Hepatocyte (in vitro differentiated cells): Measurements from ENCODE around the gene CDCA8. TPM values are rescaled to one million over a fixed set of nuclear protein-coding genes. Genes with fewer than 3 reads are reported as not detected.

Source experiments
- DNase-seq: peaks from one replicate; pipeline ENCODE4 v3.0.0-alpha.2; 2016; ENCODE audit warnings: low spot score
- H2AFZ ChIP-seq: fragments of 200-600 bp; sonication (generic); 2 replicates; pipeline ENCODE4 v1.6.0; 2016; ENCODE audit warnings: antibody characterized with exemption, mild to moderate bottlenecking
- H3K27ac ChIP-seq: fragments of 200-600 bp; sonication (generic); 2 replicates; pipeline ENCODE4 v1.5.1; 2016; ENCODE audit warnings: mild to moderate bottlenecking
- H3K27me3 ChIP-seq: fragments of 200-600 bp; sonication (generic); 2 replicates; pipeline ENCODE4 v1.6.1; 2016
- H3K36me3 ChIP-seq: fragments of 200-600 bp; sonication (generic); replicated peaks from 2 replicates; pipeline ENCODE4 v1.5.1; 2016; ENCODE audit warnings: low read depth; ENCODE audit not compliant: insufficient read depth
- H3K4me1 ChIP-seq: fragments of 200-600 bp; sonication (generic); 2 replicates; pipeline ENCODE4 v1.5.1; 2016; ENCODE audit warnings: mild to moderate bottlenecking, moderate library complexity; ENCODE audit not compliant: insufficient read depth
- H3K4me2 ChIP-seq: fragments of 200-600 bp; sonication (generic); 2 replicates; pipeline ENCODE4 v1.6.0; 2016
- H3K4me3 ChIP-seq: fragments of 200-600 bp; sonication (generic); 2 replicates; pipeline ENCODE4 v1.5.1; 2016; ENCODE audit warnings: mild to moderate bottlenecking
- H3K79me2 ChIP-seq: fragments of 200-600 bp; sonication (generic); 2 replicates; pipeline ENCODE4 v1.6.0; 2017; ENCODE audit warnings: mild to moderate bottlenecking
- H3K9me2 ChIP-seq: fragments of 200-600 bp; sonication (generic); replicated peaks from 2 replicates; pipeline ENCODE4 v1.6.0; 2017; ENCODE audit warnings: mild to moderate bottlenecking; ENCODE audit not compliant: insufficient read depth
- H3K9me3 ChIP-seq: fragments of 200-600 bp; sonication (generic); 2 replicates; pipeline ENCODE4 v1.5.1; 2016; ENCODE audit warnings: low read depth, mild to moderate bottlenecking
- H4K20me1 ChIP-seq: fragments of 200-600 bp; sonication (generic); 2 replicates; pipeline ENCODE4 v1.6.0; 2016; ENCODE audit warnings: mild to moderate bottlenecking; ENCODE audit not compliant: insufficient read depth, poor library complexity, severe bottlenecking
- EZH2 ChIP-seq: fragments of 200-600 bp; sonication (generic); IDR thresholded peaks from 2 replicates; pipeline ENCODE4 v1.6.1; 2016; ENCODE audit warnings: antibody characterized with exemption, mild to moderate bottlenecking, borderline replicate concordance
- EZH2phosphoT487 ChIP-seq: fragments of 200-600 bp; sonication (generic); IDR thresholded peaks from one replicate; pipeline ENCODE4 v1.6.1; 2018; ENCODE audit warnings: antibody characterized with exemption, mild to moderate bottlenecking, low read depth, moderate library complexity; ENCODE audit not compliant: unreplicated experiment, severe bottlenecking
- WGBS: methylation state at CpG from one replicate; pipeline ENCODE4 v1.1.6; 2016; ENCODE audit warnings: low lambda C conversion rate; ENCODE audit errors: missing lambda C conversion rate; 5-methylcytosine and 5-hydroxymethylcytosine counted together
- polyA plus RNA-seq: library from polyadenylated mRNA; unstranded; fragments of >200 nt; fragmentation: Nextera tagmentation; extraction: Ambion mirVana; gene quantifications from 2 replicates; pipeline ENCODE4 v1.2.1, GENCODE V29; 2016
- total RNA-seq: library from RNA; depleted of rRNA; stranded (reverse); fragments of >200 nt; gene quantifications from 2 replicates; pipeline ENCODE4 v1.2.3, GENCODE V29; 2014
- TF ChIP-seq, protein P1 (sequence below): fragments of 200-600 bp; sonication (generic); IDR thresholded peaks from 2 replicates; pipeline ENCODE4 v1.5.1; 2016; ENCODE audit warnings: antibody characterized with exemption, mild to moderate bottlenecking; ENCODE audit not compliant: poor library complexity

CDCA8 gene
- total and polyA plus RNA-seq, 2 experiments from 2014 or later, result 4.3 to 5.4 TPM

DNA sequence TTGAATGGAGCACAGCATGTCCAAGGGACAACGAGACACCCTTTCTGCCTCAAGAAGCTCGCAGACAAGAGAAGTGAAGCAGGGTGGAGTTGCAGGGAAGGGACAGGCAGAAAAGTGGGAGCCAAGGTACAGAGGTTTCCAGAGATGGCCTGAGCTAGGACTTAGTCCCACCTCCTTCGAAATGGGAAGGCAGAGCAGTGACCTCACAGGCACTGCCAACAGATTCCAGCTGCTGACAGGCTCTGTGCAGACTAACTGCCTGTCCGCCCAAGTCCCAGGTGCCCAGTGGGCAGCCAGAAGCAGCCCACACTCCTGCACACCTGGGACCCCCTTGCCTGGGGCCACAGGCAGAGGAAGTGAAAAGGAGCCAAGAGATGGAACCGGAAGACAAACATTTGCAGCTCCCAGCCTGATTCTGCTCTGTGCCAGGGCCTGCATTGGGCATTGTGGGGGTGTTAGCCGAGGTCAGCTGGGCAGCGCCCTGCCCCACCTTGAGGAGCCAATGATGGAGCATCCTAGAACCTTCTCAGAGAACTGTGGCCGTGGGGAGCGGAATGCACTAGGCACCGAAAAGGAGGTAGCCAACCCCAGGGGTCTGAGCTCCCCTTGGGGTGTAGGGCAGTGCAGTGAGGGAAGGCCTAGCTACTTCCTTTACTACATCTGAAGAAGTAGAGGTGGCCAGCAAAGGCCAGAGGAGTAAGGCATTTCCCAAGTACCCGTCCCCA lies 30.1 kb upstream of the CDCA8 start:
- no peak for TF ChIP-seq EZH2
- TF ChIP-seq, protein P1, sequence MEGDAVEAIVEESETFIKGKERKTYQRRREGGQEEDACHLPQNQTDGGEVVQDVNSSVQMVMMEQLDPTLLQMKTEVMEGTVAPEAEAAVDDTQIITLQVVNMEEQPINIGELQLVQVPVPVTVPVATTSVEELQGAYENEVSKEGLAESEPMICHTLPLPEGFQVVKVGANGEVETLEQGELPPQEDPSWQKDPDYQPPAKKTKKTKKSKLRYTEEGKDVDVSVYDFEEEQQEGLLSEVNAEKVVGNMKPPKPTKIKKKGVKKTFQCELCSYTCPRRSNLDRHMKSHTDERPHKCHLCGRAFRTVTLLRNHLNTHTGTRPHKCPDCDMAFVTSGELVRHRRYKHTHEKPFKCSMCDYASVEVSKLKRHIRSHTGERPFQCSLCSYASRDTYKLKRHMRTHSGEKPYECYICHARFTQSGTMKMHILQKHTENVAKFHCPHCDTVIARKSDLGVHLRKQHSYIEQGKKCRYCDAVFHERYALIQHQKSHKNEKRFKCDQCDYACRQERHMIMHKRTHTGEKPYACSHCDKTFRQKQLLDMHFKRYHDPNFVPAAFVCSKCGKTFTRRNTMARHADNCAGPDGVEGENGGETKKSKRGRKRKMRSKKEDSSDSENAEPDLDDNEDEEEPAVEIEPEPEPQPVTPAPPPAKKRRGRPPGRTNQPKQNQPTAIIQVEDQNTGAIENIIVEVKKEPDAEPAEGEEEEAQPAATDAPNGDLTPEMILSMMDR, result no peak
- TF ChIP-seq EZH2phosphoT487, result no peak
- H3K9me3 ChIP-seq, result no peaks in the 10 kb centered on the region
- no peak overlapping the region for H3K4me3 ChIP-seq
- H3K4me2 ChIP-seq, result no peak overlapping the region
- no peaks in the 10 kb centered on the region for H3K79me2 ChIP-seq
- peaks cover 11% of the 10 kb centered on the region for H3K27me3 ChIP-seq
- H3K9me2 ChIP-seq, result no peaks in the 10 kb centered on the region
- no peaks in the 10 kb centered on the region for H4K20me1 ChIP-seq
- no peaks in the 10 kb centered on the region for H3K4me1 ChIP-seq
- no peak for DNase-seq
- H3K36me3 ChIP-seq, result no peaks in the 10 kb centered on the region
- H2AFZ ChIP-seq, result no peak overlapping the region
- 92% methylated on average over 11 of the region's 11 CpGs for WGBS
- H3K27ac ChIP-seq, result no peak overlapping the region

DNA sequence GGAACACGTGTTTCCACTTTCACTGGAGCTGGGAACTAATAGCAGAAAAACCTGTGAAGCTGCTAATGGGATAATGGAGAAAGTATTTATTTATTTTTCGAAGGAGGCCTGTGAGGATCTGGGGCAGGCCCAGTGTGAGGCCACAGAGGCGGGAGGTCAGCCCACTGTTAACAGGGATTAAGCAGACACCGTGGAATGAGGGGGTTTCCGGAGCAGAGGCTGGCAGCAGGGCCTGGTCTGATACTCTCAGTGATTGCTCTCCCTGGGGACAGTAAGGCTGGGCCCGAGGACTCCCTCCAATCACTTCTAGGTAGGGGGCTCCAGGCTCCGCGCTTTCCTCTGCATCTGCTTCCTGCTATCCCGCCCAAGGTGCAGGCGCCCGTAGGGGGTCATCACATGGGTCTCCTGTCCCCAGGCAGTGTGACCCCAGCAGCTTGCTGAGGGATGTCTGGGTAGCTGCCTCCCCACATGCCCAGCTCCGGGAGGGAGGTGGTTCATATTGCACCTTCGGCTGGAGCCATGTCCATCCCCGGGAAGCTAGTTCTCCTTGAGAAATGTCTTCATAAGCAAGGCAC lies 28.8 kb upstream of the CDCA8 start:
- no peaks in the 10 kb centered on the region for H3K79me2 ChIP-seq
- no peak overlapping the region for H3K4me2 ChIP-seq
- H3K4me3 ChIP-seq, result no peak overlapping the region
- TF ChIP-seq, protein P1, result no peak
- TF ChIP-seq EZH2 (no peak), EZH2phosphoT487 (no peak)
- H3K27me3 ChIP-seq, result peaks cover 19% of the 10 kb centered on the region
- no peaks in the 10 kb centered on the region for H3K9me2 ChIP-seq
- no peak overlapping the region for H2AFZ ChIP-seq
- no peaks in the 10 kb centered on the region for H4K20me1 ChIP-seq
- H3K27ac ChIP-seq, result no peak overlapping the region
- no peaks in the 10 kb centered on the region for H3K4me1 ChIP-seq
- no peak for DNase-seq
- no peaks in the 10 kb centered on the region for H3K9me3 ChIP-seq
- H3K36me3 ChIP-seq, result no peaks in the 10 kb centered on the region
- whole genome bisulfite sequencing, result 52% methylated on average over 14 of the region's 14 CpGs

DNA sequence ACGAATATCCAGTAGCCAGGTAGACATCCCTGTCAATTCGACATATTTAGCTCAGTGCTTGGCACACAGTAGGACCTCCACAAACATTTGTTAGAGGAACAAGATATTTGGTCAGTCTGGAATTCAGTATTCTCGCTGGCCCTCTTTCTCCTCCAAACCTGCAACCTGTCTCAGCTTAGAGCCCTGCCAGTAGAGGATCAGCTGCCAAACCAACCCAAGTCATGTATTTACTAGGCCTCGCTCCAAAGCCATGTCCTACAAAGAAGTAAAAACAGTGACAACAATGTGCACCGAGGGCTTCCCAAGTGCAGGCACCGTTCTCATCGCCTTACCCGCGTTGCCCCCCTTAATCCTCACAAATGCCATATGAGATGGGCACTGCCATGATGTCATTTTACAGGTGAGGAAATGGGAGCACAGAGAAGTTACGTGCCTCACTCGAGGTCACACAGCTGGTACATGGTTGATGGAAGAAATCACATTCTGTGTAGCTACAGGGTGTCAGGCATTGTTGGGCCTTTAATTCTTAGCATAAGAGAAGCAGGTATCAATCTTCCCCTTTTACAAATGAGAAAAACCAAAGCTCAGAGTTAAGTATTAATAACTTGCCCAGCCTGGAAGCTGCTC lies 26.0 kb upstream of the CDCA8 start:
- no peaks in the 10 kb centered on the region for H4K20me1 ChIP-seq
- WGBS, result 92% methylated on average over 11 of the region's 11 CpGs
- no peak overlapping the region for H3K27ac ChIP-seq
- no peak overlapping the region for H3K4me2 ChIP-seq
- peaks cover 22% of the 10 kb centered on the region for H3K27me3 ChIP-seq
- H3K4me1 ChIP-seq, result no peaks in the 10 kb centered on the region
- no peak overlapping the region for H3K4me3 ChIP-seq
- TF ChIP-seq, protein P1, result no peak
- TF ChIP-seq EZH2phosphoT487 (no peak), EZH2 (no peak)
- no peaks in the 10 kb centered on the region for H3K36me3 ChIP-seq
- no peak for DNase-seq
- no peaks in the 10 kb centered on the region for H3K9me3 ChIP-seq
- no peak overlapping the region for H2AFZ ChIP-seq
- H3K9me2 ChIP-seq, result no peaks in the 10 kb centered on the region
- no peaks in the 10 kb centered on the region for H3K79me2 ChIP-seq
